ENCODE results near the gene NANP. TPM values are rescaled to one million over a fixed set of nuclear protein-coding genes. Genes with fewer than 3 reads are reported as not detected.

NANP gene
- total and polyA plus RNA-seq, 2 of the 13 experiments (the other 11 are each of a cell fraction or from before 2014, with no cell fraction given) = 8.9 to 21.5 TPM

GRCh38 chr20:25584905-25585704 lies 38.7 kb downstream of the NANP start, which contains the start of gene NINL:
TSS of gene NINL (minus strand) at chr20:25585531. CDS start at chr20:25526587, 58,944 bp downstream.
- H3K9ac ChIP-seq (ENCODE audit: insufficient read depth, low read depth, low read length) = peak within 1 kb of the TSS; percentile 88
- no peaks in the 10 kb centered on the region; a peak in 1 of 5 replicates for H3K27me3 ChIP-seq (ENCODE audit: control insufficient read depth in 1 of 2, insufficient read depth in 2 of 2, low read length in 2 of 2)
- POLR2A ChIA-PET = interaction anchor here (0.6 to 4.5 kb wide), 31 partner anchors 8 to 389 kb away, joined by 3 to 58 read pairs (median 4); partner anchors contain the start of genes ENTPD6, GINS1, PYGB and ZNF337
- TSS peak; percentile 88 for BruUV-seq (replicated peaks)
- DNase-seq (ENCODE audit: low spot score) = peak; percentile 82
- in situ Hi-C loops (cut with HindIII; ENCODE audit: extremely low pct_ligation_motif_present, low pct_unique_long_range_greater_than_20kb) = loop anchor here (5.0 to 10.0 kb wide), 2 partner anchors 37 to 80 kb away; partner anchors contain the start of gene NANP
- WGBS (ENCODE audit: low lambda C conversion rate) = under 1% methylated on average over 45 of the region's 108 CpGs
- H4K20me1 ChIP-seq (ENCODE audit: insufficient read depth, low read length) = 0 out of 2 replicates have a peak, but pooled peaks cover 7% of the 10 kb centered on the region
- H3K79me2 ChIP-seq (ENCODE audit: insufficient read depth, low read length) = peaks cover 45% of the 10 kb centered on the region
- peak within 1 kb of the TSS; percentile 74 to 83 (median 80) for H3K4me3 ChIP-seq (replicated peaks in 1 of 3; ENCODE audit: insufficient read depth in 1 of 3, low read depth in 2 of 3, low read length in 3 of 3)
- peaks cover 59% of the 10 kb centered on the region for H3K4me1 ChIP-seq (ENCODE audit: insufficient read depth, low read length)
- CTCF ChIA-PET (ENCODE audit: low intra/inter-chr PET ratio, low total read pairs) = no interaction called here
- H2AFZ ChIP-seq (ENCODE audit: low read length) = no peak within 1 kb of the TSS
- intact Hi-C loops (cut with micrococcal nuclease; ENCODE audit: unreplicated experiment) = loop anchor here (1.0 to 2.0 kb wide), 4 partner anchors 38 to 112 kb away; partner anchors contain the start of gene ZNF337
- ATAC-seq = peak; percentile 89
- peak within 1 kb of the TSS; percentile 84 for H3K27ac ChIP-seq (ENCODE audit: extremely low read length, insufficient read depth, low read length)
- peaks cover 0 to 2% of the 10 kb centered on the region in 2 experiments; a peak in 1 of 5 replicates for H3K36me3 ChIP-seq (replicated peaks in 1 of 2; ENCODE audit: control insufficient read depth in 1 of 2, insufficient read depth in 2 of 2, low read length in 2 of 2)
- H3K9me3 ChIP-seq (ENCODE audit: low read length) = no peaks in the 10 kb centered on the region
- no peak for FAIRE-seq
- H3K4me2 ChIP-seq (ENCODE audit: low read depth, low read length) = peak within 1 kb of the TSS; percentile 96
- peak; percentile 84 for TF ChIP-seq ZNF639 (CRISPR knock-in tag; conservative IDR thresholded peaks at IDR 0.05)
- no peak for TF ChIP-seq CREM (IDR thresholded peaks at IDR 0.05)
- TF ChIP-seq CREM (CRISPR knock-in tag; IDR thresholded peaks at IDR 0.05) = no peak
- peak; percentile 96 for TF ChIP-seq ZNF407 (CRISPR knock-in tag; IDR thresholded peaks at IDR 0.05; ENCODE audit: not compliant biosample characterization)
- TF ChIP-seq NFYC (CRISPR knock-in tag; IDR thresholded peaks at IDR 0.05) = peak; percentile 3; the same call in 1 of the 2 replicates
- peak; percentile 44; the same call in 1 of the 2 replicates for TF ChIP-seq ZBTB14 (CRISPR knock-in tag; IDR thresholded peaks at IDR 0.05)
- no peak for TF ChIP-seq ZNF224 (CRISPR knock-in tag; IDR thresholded peaks at IDR 0.05)
- no peak for TF ChIP-seq MBNL3 (CRISPR knock-in tag; conservative IDR thresholded peaks at IDR 0.05)
- peak; percentile 33 for TF ChIP-seq FOXO1 (CRISPR knock-in tag; IDR thresholded peaks at IDR 0.05)
- TF ChIP-seq ZIK1 (CRISPR knock-in tag; IDR thresholded peaks at IDR 0.05; ENCODE audit: borderline replicate concordance, low read depth) = peak; percentile 93
- no peak for TF ChIP-seq SNAI1 (CRISPR knock-in tag; IDR thresholded peaks at IDR 0.05; ENCODE audit: borderline replicate concordance)
- TF ChIP-seq JUNB (CRISPR knock-in tag; IDR thresholded peaks at IDR 0.05; ENCODE audit: borderline replicate concordance) = no peak

Measured in HepG2 (cell line).